Activated effector memory CD4-positive, alpha-beta T cell treated with Interleukin-2 at 50 U/mL for 16 hours (primary cell): Measurements from ENCODE around the gene VARS1.
"Not testable (repeated sequence)": the region's sequence is repeated elsewhere in the genome, so short reads cannot be mapped to it uniquely, and the experiment has no call there.

Experiments
- DNase-seq: peaks from one replicate; pipeline ENCODE4 v3.0.0-alpha.2; 2020

The VARS1 gene

DNA sequence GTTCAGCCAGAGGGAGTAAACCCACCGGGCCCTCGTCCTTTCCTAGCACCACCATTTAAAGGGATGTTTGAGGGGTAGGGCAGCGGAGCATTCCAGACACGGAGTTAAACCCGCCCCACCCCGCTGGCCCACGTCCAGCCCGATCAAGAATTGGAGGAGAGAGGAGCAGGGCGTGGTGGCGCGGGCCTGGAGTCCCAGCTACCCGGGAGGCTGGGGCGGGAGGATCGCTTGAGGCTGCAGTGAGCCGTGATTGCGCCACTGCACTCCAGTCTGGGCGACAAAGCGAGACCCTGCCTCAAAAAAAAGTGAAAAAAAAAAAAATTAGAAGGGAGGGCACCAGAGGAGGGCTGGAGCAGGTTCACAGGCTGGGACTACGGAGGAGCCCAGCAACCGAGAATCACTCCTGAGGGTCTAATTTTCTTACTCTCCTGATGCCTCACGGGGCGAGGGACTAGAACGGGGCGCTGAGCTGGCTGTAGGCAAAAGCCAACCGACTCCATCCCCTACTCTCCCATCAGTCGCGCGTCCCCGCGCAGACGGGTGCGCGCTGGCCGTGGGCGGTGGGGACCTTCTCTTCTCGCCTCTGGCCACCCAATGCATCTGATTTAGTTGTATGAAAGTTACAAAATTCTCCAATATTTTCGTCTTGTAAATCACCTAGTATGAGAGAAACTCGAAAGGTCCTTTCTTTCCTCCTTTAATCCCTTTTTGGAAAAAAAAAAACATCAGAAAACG, 25.9 kb upstream of the VARS1 start:
- peak; percentile 41 for DNase-seq

DNA sequence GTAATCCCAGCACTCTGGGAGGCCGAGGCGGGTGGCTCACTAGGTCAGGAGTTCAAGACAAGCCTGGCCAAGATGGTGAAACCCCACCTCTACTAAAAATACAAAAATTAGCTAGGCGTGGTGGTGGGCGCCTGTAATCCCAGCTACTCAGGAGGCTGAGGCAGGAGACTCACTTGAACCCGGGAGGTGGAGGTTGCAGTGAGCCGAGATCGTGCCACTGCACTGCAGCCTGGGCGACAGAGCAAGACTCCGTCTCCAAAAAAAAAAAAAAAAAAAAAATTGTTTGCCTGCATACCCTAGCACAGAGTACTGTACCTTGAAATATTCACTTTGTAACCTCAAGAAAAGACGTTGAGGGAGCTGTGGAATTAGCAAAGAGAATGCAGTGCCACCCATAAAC, 24.8 kb upstream of the VARS1 start:
- not testable (repeated sequence) for DNase-seq

DNA sequence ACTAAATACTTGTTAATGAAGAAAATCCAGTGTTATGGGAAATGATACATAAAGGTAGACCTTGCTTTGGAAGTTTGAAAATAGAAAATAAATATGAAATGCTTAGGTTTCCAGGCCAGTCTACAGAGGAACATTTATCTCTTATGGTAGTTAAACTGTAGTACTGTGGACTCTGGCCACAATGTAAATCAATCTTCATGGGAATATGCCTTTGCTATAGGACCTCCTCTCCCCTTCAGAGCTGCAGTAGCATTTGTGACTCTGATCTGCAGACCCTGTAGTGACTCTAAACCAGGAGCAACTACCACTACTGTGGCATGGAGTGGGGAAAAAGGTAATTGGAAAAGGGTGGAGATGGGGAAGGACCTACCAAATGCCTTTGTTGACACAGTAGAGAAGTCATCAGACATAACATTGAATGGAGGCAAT, 24.3 kb upstream of the VARS1 start:
- no peak for DNase-seq

DNA sequence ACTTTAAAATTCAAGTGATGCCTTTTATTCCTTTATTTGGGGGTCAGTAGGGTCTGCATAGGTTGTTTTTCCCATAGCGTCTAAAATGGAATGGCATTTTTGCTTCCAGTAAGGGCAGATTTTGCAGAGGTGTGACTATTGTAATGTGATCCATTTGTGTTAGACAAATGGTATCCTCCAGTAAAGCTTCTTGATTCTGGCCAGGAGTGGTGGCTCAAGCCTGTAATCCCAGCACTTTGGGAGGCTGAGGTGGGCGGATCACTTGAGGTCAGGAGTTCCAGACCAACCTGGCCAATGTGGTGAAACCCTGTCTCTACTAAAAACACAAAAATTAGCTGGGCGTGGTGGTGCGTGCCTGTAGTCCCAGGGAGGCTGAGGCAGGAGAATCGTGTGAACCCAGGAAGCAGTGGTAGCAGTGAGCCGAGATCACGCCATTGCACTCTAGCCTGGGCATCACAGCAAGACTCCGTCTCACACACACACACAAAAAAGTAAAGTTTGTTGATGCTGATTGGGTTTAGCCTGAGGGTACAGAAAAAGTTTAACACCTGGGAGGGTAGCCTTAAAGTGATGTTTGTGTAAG, 22.5 kb upstream of the VARS1 start:
- not testable (repeated sequence) for DNase-seq

DNA sequence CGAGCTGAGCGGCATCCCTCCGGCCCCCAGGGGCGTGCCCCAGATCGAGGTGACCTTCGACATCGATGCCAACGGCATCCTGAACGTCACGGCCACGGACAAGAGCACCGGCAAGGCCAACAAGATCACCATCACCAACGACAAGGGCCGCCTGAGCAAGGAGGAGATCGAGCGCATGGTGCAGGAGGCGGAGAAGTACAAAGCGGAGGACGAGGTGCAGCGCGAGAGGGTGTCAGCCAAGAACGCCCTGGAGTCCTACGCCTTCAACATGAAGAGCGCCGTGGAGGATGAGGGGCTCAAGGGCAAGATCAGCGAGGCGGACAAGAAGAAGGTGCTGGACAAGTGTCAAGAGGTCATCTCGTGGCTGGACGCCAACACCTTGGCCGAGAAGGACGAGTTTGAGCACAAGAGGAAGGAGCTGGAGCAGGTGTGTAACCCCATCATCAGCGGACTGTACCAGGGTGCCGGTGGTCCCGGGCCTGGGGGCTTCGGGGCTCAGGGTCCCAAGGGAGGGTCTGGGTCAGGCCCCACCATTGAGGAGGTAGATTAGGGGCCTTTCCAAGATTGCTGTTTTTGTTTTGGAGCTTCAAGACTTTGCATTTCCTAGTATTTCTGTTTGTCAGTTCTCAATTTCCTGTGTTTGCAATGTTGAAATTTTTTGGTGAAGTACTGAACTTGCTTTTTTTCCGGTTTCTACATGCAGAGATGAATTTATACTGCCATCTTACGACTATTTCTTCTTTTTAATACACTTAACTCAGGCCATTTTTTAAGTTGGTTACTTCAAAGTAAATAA, 21.8 kb upstream of the VARS1 start:
- DNase-seq, result not testable (repeated sequence)

DNA sequence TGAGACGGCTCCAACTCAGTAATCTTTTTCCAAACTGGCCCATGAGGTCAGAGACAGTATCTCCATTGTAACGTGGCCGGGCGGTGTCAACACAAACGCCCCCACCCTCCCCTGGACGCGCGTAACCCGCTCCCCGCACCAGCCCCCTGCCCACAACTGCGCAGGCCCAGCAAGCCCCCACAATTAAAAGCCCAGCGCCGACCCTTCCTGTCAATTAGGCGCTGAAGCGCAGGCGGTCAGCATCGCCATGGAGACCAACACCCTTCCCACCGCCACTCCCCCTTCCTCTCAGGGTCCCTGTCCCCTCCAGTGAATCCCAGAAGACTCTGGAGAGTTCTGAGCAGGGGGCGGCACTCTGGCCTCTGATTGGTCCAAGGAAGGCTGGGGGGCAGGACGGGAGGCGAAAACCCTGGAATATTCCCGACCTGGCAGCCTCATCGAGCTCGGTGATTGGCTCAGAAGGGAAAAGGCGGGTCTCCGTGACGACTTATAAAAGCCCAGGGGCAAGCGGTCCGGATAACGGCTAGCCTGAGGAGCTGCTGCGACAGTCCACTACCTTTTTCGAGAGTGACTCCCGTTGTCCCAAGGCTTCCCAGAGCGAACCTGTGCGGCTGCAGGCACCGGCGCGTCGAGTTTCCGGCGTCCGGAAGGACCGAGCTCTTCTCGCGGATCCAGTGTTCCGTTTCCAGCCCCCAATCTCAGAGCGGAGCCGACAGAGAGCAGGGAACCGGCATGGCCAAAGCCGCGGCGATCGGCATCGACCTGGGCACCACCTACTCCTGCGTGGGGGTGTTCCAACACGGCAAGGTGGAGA, 19.7 kb upstream of the VARS1 start, which contains the start of the genes HSPA1A and HSPA1L:
TSS of gene HSPA1A (plus strand) at position 519 of the 814 bp plus-strand sequence. CDS start at position 733, 214 bp downstream.
TSS of gene HSPA1L (minus strand) at position 259 of the 814 bp plus-strand sequence. CDS start 3,311 bp downstream, outside the sequence.
- DNase-seq, result peak; percentile 59

DNA sequence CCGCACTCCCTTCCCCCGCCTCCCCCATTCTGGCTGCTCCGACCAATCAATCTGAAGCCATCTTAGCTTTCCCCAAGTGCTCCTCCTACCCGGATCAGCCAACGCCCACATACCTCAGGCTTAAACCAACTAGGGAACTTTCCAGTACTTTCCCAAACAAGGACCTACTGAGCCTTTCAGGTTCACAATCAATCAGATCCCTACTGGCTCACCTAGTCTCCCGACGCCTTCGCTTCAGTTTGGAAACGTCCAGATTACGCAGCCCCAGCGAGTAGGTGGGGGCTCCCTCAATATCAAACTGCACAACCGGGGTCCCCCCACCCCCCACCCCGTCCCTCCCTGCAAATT, 19.1 kb upstream of the VARS1 start:
- peak; percentile 52 for DNase-seq

DNA sequence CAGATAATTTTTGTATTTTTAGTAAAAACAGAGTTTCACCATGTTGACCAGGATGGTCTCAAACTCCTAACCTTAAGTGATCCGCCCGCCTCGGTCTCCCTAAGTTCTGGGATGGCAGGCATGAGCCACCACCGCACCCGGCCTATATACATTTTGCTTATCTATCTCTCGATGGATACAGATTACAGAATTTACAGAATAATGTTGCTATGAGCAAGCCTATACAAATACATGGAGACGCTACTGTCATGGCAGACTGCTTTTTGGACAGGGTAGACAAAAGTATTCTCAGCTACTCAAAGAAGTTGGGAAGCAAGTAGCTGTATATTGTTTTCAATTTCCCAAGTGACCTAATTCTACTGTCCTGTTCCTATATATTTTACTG, 17.9 kb upstream of the VARS1 start:
- DNase-seq, result no peak

DNA sequence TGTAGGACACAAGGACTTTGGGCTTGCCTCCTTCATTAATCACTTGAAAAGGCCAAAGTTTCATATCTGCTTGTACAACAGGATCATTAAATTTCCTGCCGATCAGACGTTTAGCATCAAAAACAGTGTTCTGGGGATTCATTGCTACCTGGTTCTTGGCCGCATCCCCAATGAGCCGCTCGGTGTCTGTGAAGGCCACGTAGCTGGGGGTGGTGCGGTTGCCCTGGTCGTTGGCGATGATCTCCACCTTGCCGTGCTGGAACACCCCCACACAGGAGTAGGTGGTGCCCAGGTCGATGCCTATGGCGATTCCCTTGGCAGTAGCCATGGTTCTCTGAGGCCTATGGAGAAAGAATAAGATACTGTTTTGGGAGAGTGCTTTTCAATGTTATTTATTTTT, 16.1 kb upstream of the VARS1 start:
- DNase-seq, result no peak

DNA sequence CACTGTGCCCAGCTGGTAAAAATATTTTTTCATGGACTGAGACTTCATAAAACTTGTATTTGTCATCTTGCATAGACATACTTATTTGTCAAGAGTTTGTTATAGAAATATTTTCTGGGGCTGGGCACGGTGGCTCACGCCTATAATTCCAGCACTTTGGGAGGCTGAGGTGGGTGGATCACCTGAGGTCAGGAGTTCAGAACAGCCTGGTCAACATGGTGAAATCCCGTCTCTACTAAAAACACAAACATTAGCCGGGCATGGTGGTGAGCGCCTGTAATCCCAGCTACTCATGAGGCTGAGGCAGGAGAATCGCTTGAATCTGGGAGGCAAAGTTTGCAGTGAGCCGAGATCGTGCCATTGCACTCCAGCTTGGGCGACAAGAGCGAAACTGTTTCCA, 13.0 kb upstream of the VARS1 start:
- DNase-seq, result not testable (repeated sequence)

DNA sequence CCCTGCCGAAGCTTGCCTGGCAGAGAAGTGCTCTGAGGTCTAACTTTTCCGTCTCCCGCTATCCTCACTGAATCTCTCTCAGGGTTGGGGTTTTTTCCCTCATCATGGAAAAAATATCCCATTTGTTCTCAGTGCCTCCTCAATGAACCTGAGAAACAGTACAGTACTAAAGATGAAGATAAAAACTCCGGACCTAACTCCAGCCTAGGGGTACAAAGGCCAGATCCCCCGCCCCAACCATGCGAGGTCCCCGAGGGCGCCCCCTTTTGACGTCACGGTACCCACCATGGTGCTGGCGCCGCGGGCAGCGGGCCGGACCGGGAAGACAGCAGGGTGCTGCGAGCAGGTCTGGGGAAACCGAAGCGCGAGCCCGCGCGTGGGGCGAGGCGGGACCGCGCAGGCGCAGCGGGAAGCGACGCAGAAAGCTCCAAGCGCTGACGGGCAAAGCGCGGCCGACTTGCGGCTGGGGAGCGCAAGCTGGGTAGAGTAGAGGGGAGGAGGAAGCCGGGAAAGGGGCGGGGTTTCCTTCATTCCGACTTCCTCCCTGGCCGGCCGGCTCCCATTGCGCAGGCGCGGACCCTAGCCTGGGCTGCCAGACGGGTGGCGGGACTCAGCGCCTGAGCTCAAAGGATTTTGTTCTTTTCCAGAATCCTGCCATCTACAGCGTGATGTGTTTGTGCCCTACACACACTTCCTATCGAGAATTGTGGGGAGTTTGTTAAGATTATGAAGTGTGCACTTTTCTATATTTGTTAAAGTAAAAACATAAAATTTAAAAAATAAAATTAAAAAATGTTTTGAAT, 11.1 kb upstream of the VARS1 start, which contains the start of gene LSM2:
TSS of gene LSM2 (minus strand) at position 497 of the 803 bp plus-strand sequence. CDS start at position 288, 209 bp downstream.
- peak; percentile 95 for DNase-seq

DNA sequence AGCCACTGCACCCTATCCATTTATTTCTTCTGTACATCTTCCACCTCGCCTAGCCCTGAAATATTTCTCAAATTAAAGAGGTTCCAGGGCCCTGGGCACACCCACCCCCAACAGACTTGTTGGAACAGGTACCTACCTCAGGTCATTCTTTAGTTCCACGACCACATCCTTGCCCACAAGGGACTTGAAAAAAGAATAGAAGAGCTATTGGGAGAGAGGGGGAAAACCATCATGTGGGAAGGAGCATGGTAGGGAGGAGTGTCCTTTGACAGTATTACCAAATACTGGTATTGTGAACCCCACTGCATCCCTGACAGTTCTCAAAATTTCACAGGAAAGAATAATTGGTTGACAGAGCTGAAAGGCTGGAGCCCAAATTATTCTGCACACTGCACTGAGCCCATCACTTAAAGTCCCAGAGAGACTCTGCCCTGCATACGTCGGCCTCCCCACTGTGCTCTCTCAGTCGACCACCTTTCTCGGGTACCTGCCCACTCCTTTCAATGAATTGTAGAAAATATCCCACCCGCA, 10.5 kb upstream of the VARS1 start:
- no peak for DNase-seq

DNA sequence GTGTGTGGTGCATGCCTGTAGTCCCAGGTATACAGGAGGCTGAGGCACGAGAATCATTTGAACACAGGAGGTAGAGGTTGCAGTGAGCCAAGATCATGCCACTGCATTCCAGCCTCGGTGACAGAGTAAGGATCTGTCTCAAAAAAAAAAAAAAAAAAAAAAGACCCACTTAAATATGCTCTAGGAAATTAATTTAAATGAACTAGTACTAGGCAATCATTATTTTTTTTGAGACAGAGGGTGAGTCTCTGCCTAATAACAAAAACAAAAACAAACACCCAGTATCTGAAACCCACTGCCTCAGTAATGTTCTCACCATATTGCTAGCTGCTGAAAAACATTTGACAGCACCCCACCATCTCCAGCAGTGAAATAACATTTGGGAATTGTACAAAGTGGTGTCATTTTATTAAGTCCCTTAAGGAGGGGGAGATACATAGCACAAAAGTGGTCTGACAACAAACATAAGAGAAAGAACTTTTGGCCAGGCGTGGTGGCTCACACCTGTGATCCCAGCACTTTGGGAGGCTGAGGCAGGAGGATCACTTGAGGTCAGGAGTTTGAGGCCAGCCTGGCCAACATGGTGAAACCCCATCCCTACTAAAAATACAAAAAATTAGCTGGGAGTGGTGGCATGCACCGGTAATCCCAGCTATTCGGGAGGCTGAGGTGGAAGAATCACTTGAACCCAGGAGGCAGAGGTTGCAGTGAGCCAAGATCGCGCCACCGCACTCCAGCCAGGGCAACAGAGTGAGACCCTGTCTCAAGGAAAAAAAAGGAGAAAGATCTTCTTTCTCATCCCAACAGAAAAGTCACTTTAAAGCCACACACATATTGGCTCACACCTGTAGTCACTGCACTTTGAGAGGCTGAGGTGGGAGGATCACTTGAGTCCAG, 5.7 kb upstream of the VARS1 start:
- not testable (repeated sequence) for DNase-seq

DNA sequence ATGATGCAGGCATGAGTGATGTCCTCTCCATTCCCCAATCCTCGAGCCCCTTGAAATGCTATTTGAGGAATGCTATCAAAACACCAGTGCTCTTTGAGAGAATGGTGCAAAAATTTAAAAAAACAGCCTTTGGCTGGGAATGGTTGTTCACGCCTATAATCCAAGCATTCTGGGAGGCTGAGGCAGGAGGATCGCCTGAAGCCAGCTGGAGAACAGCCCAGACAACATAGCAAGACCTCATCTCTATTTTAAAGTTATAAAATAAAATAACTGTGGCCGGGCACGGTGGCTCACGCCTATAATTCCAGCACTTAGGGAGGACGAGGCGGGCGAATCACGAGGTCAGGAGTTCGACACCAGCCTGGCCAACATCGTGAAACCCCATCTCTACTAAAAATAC, 4.2 kb upstream of the VARS1 start:
- no peak for DNase-seq

DNA sequence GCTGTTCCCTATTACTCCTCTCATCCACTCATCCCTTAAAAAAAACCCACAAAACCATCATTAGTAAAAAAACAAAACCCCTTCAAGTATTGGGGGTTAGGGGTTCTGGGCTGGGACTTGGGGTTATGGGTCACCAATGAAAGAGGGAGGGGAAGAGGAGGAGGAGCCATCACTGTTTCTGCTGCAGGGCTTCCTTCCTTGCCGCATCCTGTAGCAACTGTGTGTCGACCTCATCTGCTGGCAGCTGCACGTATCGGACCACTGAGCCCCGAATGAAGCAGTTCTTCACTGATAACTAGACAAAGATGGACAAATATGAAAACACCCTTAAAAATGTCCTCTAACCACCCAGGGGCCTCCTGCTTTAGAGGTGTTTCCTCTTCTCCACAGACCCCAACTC, 2.0 kb upstream of the VARS1 start:
- DNase-seq, result peak; percentile 35

DNA sequence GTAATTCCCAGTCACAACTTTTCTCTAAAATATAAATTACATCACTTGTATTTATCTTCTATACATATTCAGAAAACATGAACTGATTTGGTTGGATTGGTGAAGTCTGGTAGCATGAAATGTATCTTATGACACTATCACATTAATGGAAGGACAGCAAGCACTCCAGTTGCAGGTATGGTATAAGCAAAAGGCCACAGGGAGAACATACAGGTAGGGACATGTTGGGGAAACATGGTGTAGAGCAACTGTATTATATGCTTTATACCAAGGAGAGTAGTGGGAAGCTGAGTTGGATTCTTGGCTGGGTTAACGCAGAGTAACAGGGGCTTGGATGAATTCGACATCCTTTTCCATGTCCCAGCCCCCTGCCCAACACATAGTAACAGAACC, 1.4 kb upstream of the VARS1 start:
- DNase-seq, result no peak

DNA sequence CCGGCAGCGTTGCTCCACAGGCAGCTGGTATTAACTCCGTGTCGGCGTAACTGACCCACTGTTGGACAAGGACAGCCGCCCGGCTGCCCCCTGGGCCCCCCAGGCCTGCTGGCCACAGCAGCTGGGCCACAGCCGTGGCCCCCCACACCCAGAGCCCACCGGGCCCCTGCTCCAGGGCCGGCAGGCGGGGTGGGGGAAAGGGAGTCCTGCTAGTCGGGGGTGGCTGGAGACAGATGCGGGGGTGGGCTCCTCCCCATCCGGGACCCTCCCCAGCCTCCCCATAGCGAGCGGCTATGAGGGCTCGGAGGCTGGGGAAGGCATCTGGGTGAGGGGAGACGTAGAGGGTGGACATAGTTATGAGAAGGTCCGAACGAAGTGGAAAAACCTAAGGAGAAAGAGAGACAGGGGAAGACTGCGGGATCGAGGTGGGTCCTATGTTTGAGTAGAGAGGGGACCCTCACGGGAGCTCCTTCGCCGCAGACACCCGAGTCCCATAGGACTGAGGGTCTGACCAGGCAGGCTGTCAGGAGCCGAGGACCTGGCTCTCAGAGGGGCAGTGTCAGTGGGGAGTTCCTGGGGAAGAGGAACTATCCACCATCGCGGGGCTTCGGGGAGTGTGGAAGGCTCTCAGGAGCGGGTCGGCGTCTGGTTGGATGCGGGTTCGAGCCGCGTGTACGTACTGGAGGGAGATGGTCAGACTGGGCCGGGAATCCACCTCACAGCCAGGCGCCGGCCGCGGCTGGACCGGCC, 511 bp downstream of the VARS1 start:
- no peak for DNase-seq

DNA sequence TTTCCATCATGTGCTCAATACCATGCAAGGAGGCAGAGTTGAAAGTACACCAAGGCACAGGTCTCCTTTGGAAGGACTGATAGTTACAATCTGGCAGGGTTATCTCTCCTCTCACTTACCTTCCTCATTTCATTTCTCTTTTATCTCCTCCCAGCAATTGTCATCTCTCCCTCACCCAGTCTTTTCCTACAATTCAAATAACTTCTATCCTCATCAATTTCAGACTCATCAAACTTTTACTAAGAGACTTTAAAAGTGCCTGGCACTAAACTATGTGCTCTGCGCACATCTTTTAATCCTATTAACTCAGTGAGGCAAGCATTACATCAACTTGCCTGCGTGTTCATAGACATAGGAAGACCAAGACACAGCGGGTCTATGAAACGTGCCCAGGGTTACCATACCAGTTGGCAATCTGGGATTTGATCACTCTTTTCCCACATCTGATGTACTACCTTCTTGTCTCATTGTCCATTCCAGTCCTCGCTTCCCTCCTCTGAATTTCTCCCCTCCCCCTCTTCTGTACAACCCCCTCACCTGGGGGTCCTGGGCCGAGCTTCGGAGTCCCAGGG, 1.2 kb downstream of the VARS1 start:
- no peak for DNase-seq

DNA sequence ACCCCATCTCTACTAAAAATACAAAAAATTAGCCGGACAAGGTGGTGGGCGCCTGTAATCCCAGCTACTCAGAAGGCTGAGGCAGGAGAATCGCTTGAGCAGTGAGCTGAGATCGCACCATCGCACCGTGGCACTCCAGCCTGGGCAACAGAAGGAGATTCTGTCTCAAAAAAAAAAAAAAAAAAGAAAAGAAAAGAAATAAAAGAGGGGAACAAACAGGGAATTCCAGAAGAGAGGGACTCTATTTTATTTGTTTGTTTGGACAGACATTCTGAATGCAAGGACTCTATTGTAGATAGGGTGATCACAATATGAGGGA, 1.7 kb downstream of the VARS1 start:
- DNase-seq, result not testable (repeated sequence)

DNA sequence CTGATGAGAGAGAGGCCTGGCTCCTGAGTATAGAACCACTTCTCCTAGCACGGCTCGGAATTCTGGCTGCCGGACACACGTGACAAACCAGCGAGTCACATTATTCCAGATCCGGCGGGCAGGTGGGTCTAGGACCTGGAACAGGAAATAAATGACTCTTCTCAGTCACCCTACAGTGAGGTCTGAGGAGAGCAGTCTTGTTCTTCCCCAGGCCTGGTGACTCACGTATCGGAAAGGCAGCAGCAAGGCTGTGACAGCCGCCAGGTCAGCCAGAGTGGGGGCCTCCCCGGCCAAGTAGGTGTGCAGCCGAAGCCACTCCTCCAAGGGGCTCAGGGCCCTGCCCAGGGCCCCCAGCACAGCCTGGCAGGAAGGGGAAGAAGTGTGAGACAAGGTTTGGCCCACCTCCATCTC, 2.8 kb downstream of the VARS1 start:
- no peak for DNase-seq
